ENCODE measurements around the gene GLRX5.

DNA sequence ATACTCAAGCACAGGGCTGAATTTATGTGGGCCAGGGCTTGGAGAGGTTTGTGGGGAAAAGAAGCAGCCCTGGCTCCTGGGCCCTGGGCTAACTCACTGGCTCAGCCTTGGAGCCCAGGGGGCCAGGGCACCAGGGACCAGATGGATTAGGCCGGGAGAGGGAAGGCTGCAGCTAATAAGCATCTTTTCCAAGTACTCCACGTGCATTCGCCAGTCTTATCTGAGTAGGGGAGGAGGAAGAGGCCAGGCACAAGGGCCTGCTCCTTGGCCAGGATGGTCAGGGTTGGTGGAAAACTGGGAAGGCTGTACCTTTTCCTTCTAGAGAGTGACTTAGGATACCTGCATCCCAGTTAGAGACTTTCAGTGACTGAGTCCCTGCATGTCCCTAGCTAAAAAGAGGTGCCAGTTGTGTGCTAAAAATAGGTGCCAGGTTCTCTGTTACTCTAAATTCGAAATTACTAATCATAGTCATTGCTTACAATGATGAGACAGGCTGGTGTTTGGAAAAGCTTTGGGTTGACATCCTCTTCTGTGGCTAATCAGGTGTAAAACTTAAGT is 1.3 kb downstream of the GLRX5 start:
- no peak for TF ChIP-seq EZH2 (IDR thresholded peaks at IDR 0.05; ENCODE audit: borderline replicate concordance, low read length)
- TF ChIP-seq, protein P1, sequence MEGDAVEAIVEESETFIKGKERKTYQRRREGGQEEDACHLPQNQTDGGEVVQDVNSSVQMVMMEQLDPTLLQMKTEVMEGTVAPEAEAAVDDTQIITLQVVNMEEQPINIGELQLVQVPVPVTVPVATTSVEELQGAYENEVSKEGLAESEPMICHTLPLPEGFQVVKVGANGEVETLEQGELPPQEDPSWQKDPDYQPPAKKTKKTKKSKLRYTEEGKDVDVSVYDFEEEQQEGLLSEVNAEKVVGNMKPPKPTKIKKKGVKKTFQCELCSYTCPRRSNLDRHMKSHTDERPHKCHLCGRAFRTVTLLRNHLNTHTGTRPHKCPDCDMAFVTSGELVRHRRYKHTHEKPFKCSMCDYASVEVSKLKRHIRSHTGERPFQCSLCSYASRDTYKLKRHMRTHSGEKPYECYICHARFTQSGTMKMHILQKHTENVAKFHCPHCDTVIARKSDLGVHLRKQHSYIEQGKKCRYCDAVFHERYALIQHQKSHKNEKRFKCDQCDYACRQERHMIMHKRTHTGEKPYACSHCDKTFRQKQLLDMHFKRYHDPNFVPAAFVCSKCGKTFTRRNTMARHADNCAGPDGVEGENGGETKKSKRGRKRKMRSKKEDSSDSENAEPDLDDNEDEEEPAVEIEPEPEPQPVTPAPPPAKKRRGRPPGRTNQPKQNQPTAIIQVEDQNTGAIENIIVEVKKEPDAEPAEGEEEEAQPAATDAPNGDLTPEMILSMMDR (conservative IDR thresholded peaks at IDR 0.05 in 1 of 2, IDR thresholded peaks at IDR 0.05 in 1 of 2; ENCODE audit: extremely low read depth in 1 of 2, insufficient read depth in 1 of 2, low read depth in 1 of 2, low read length in 2 of 2), result no peak

Measured in mammary epithelial cell (primary cell).